Thyroid gland (tissue), 4 donors: Measurements from ENCODE around the gene SLC7A14.

Experiments used
- POLR2A ChIP-seq, 2 donors: fragments of 450-650 bp; IDR thresholded peaks; one replicate each; pipeline ENCODE4 v1.6.1; 2017; ENCODE audit warnings: antibody characterized with exemption in 2 of 2, mild to moderate bottlenecking in 2 of 2, moderate library complexity in 1 of 2
- TF ChIP-seq, protein P1 (sequence below), 6 experiments: fragments of 200-600 bp in 3 of 6; fragments of 450-650 bp in 3 of 6; sonication (generic) in 3 of 6; IDR thresholded peaks; one replicate each; pipeline ENCODE4 v1.5.1; 2016 to 2019; ENCODE audit warnings: antibody characterized with exemption in 6 of 6, mild to moderate bottlenecking in 2 of 6, inconsistent platforms in 1 of 6, moderate library complexity in 1 of 6

DNA sequence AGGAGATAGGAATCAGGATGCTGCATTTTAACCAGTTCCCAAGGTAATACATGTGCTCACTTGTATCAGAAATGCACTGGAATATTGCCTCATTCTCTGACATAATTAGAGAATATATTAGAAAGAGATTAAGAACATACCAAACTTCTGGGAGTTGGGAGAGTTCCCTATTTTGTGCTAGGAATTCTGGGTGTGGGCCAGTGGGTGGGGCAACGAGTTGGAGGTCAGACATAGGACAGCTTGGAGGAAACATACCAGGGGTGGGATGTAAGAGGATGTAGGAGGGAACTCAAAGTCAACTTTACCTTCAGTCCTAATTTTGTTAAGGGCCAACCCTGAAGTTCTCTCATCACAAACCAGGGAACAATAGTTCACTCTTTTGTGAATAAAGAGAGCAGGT, 83.6 kb downstream of the SLC7A14 start:
- TF ChIP-seq, protein P1, sequence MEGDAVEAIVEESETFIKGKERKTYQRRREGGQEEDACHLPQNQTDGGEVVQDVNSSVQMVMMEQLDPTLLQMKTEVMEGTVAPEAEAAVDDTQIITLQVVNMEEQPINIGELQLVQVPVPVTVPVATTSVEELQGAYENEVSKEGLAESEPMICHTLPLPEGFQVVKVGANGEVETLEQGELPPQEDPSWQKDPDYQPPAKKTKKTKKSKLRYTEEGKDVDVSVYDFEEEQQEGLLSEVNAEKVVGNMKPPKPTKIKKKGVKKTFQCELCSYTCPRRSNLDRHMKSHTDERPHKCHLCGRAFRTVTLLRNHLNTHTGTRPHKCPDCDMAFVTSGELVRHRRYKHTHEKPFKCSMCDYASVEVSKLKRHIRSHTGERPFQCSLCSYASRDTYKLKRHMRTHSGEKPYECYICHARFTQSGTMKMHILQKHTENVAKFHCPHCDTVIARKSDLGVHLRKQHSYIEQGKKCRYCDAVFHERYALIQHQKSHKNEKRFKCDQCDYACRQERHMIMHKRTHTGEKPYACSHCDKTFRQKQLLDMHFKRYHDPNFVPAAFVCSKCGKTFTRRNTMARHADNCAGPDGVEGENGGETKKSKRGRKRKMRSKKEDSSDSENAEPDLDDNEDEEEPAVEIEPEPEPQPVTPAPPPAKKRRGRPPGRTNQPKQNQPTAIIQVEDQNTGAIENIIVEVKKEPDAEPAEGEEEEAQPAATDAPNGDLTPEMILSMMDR (IDR thresholded peaks at IDR 0.05), result no peak
- TF ChIP-seq POLR2A (IDR thresholded peaks at IDR 0.05), result no peak
